ENCODE measurements around the gene SRRM4.

The SRRM4 gene

GRCh38 chr12:119079530-119079929 lies 98.2 kb downstream of the SRRM4 start:
- TF ChIP-seq REST (IDR thresholded peaks at IDR 0.05; ENCODE audit: low read depth) (no peak), ZBTB7A (IDR thresholded peaks at IDR 0.05; ENCODE audit: low read depth) (no peak), EGR1 (IDR thresholded peaks at IDR 0.05) (no peak), RAD21 (IDR thresholded peaks at IDR 0.05; ENCODE audit: low read depth) (no peak), YY1 (IDR thresholded peaks at IDR 0.05; ENCODE audit: low read depth) (no peak), TCF12 (IDR thresholded peaks at IDR 0.05; ENCODE audit: low read depth) (no peak)

GRCh38 chr12:119082016-119082415 lies 100.7 kb downstream of the SRRM4 start:
- TF ChIP-seq CREB1 (IDR thresholded peaks at IDR 0.05; ENCODE audit: low read depth) (no peak), FOXM1 (IDR thresholded peaks at IDR 0.05; ENCODE audit: borderline replicate concordance, low read depth) (no peak), TEAD4 (IDR thresholded peaks at IDR 0.05) (no peak), USF1 (IDR thresholded peaks at IDR 0.05) (no peak), YY1 (IDR thresholded peaks at IDR 0.05; ENCODE audit: low read depth) (no peak), EP300 (IDR thresholded peaks at IDR 0.05; ENCODE audit: borderline replicate concordance) (no peak), TCF12 (IDR thresholded peaks at IDR 0.05; ENCODE audit: low read depth) (no peak), MAX (IDR thresholded peaks at IDR 0.05) (no peak), ZBTB7A (IDR thresholded peaks at IDR 0.05; ENCODE audit: low read depth) (no peak), RAD21 (IDR thresholded peaks at IDR 0.05; ENCODE audit: low read depth) (no peak), REST (IDR thresholded peaks at IDR 0.05; ENCODE audit: low read depth) (no peak), NFIC (IDR thresholded peaks at IDR 0.05) (no peak), TAF1 (IDR thresholded peaks at IDR 0.05; ENCODE audit: low read depth) (no peak), EGR1 (IDR thresholded peaks at IDR 0.05) (no peak), CEBPB (IDR thresholded peaks at IDR 0.05) (no peak)

- no peak for TF ChIP-seq TEAD4 (IDR thresholded peaks at IDR 0.05)
- no peak for TF ChIP-seq REST (IDR thresholded peaks at IDR 0.05; ENCODE audit: low read depth)
- no peak for TF ChIP-seq TAF1 (IDR thresholded peaks at IDR 0.05; ENCODE audit: low read depth)
- TF ChIP-seq YY1 (IDR thresholded peaks at IDR 0.05; ENCODE audit: low read depth) = no peak
- no peak for TF ChIP-seq EGR1 (IDR thresholded peaks at IDR 0.05)
- no peak for TF ChIP-seq CREB1 (IDR thresholded peaks at IDR 0.05; ENCODE audit: low read depth)
- no peak for TF ChIP-seq NFIC (IDR thresholded peaks at IDR 0.05)
- TF ChIP-seq CEBPB (IDR thresholded peaks at IDR 0.05) = no peak
- no peak for TF ChIP-seq TCF12 (IDR thresholded peaks at IDR 0.05; ENCODE audit: low read depth)
- TF ChIP-seq FOXM1 (IDR thresholded peaks at IDR 0.05; ENCODE audit: borderline replicate concordance, low read depth) = no peak
- TF ChIP-seq MAX (IDR thresholded peaks at IDR 0.05) = no peak
Measured at GRCh38 chr12:119082496-119082895, 101.2 kb downstream of the SRRM4 start.

- no peak for TF ChIP-seq TEAD4 (IDR thresholded peaks at IDR 0.05)
- TF ChIP-seq EP300 (IDR thresholded peaks at IDR 0.05; ENCODE audit: borderline replicate concordance) = no peak
- no peak for TF ChIP-seq MAX (IDR thresholded peaks at IDR 0.05)
- TF ChIP-seq REST (IDR thresholded peaks at IDR 0.05; ENCODE audit: low read depth) = no peak
- no peak for TF ChIP-seq TCF12 (IDR thresholded peaks at IDR 0.05; ENCODE audit: low read depth)
- no peak for TF ChIP-seq FOXM1 (IDR thresholded peaks at IDR 0.05; ENCODE audit: borderline replicate concordance, low read depth)
- TF ChIP-seq EGR1 (IDR thresholded peaks at IDR 0.05) = no peak
- no peak for TF ChIP-seq ZBTB7A (IDR thresholded peaks at IDR 0.05; ENCODE audit: low read depth)
- TF ChIP-seq CREB1 (IDR thresholded peaks at IDR 0.05; ENCODE audit: low read depth) = no peak
- TF ChIP-seq NFIC (IDR thresholded peaks at IDR 0.05) = no peak
- no peak for TF ChIP-seq CEBPB (IDR thresholded peaks at IDR 0.05)
- TF ChIP-seq RAD21 (IDR thresholded peaks at IDR 0.05; ENCODE audit: low read depth) = no peak
- TF ChIP-seq TAF1 (IDR thresholded peaks at IDR 0.05; ENCODE audit: low read depth) = no peak
- TF ChIP-seq YY1 (IDR thresholded peaks at IDR 0.05; ENCODE audit: low read depth) = no peak
- TF ChIP-seq USF1 (IDR thresholded peaks at IDR 0.05) = no peak
Measured at GRCh38 chr12:119088685-119089379, 107.5 kb downstream of the SRRM4 start.
